ENCODE data around the gene FOXP1.

- TF ChIP-seq CTCF (conservative IDR thresholded peaks at IDR 0.05 in 1 of 2, IDR thresholded peaks at IDR 0.05 in 1 of 2; ENCODE audit: low read depth in 1 of 2, low read length in 2 of 2) (no peak), EZH2 (IDR thresholded peaks at IDR 0.05; ENCODE audit: low read length, missing control alignments) (no peak)
Measured at GRCh38 chr3:71047616-71048531, 535.7 kb downstream of the FOXP1 start.

Data from fibroblast of lung (primary cell).